GM12878 (cell line): ENCODE data around the gene MRPS15. TPM values are rescaled to one million over a fixed set of nuclear protein-coding genes. Genes with fewer than 3 reads are reported as not detected.

Experiments used
- ATAC-seq: fragments of 200-7000 bp; cut with Tn5 transposase; 3 replicates; pipeline ENCODE4 v1.9.1; 2020; ENCODE audit warnings: mild to moderate bottlenecking, moderate library complexity
- BruUV-seq: library from RNA; stranded (reverse); fragments of 400-500 nt; replicated peaks from 2 replicates; lab custom pipeline; 2021; lab: Mats Ljungman, UMichigan
- CTCF ChIA-PET: fragments of 300-600 bp; sonication (Branson Sonifier 250); formaldehyde crosslinking; extraction: SDS; loops from one replicate; lab custom pipeline; 2021; ENCODE audit warnings: inconsistent platforms; lab: Yijun Ruan, JAX
- POLR2A ChIA-PET: fragments of 350-600 bp; formaldehyde crosslinking; extraction: SDS; loops from one replicate; lab custom pipeline; 2021; ENCODE audit warnings: inconsistent platforms; lab: Charles Lee
- RAD21 ChIA-PET: fragments of 300-600 bp; sonication (Branson Sonifier 250); formaldehyde crosslinking; loops from one replicate; lab custom pipeline; 2023; ENCODE audit warnings: antibody characterized with exemption; ENCODE audit not compliant: unreplicated experiment; lab: Charles Lee
- SMC1A ChIA-PET: fragments of 300-600 bp; sonication (Branson Sonifier 250); formaldehyde crosslinking; loops from one replicate; lab custom pipeline; 2023; ENCODE audit not compliant: unreplicated experiment, uncharacterized antibody; lab: Charles Lee
- DNase-seq: peaks from one replicate; pipeline ENCODE4 v3.0.0-alpha.2; 2011; ENCODE audit warnings: low read depth, low spot score
- FAIRE-seq: peaks from 3 replicates; lab custom pipeline; 2011; peaks lifted over from hg19 to GRCh38; lab: Jason Lieb, UNC
- H2AFZ ChIP-seq: 2 replicates; pipeline ENCODE4 v1.6.0; 2011; ENCODE audit warnings: low read depth, low read length, control low read depth; ENCODE audit not compliant: control insufficient read depth
- H3K27ac ChIP-seq: 2 replicates; pipeline ENCODE4 v1.5.1; 2011; ENCODE audit warnings: control low read depth; ENCODE audit not compliant: control insufficient read depth, insufficient read depth
- H3K27me3 ChIP-seq, 2 experiments: replicated peaks in 1 of 2; 2 replicates each; pipeline versions ENCODE4 v1.6.0 to v1.6.1; 2011; ENCODE audit warnings: low read length in 1 of 2; ENCODE audit not compliant: control insufficient read depth in 2 of 2, insufficient read depth in 2 of 2
- H3K36me3 ChIP-seq, 2 experiments: 2 replicates each; pipeline ENCODE4 v1.5.1; 2011; ENCODE audit warnings: low read length in 1 of 2; ENCODE audit not compliant: control insufficient read depth in 2 of 2, insufficient read depth in 2 of 2
- H3K4me1 ChIP-seq: 2 replicates; pipeline ENCODE4 v1.6.1; 2011; ENCODE audit warnings: mild to moderate bottlenecking, low read length, moderate library complexity, mixed read lengths; ENCODE audit not compliant: control insufficient read depth, insufficient read depth
- H3K4me2 ChIP-seq: 2 replicates; pipeline ENCODE4 v1.6.0; 2011; ENCODE audit warnings: control low read depth; ENCODE audit not compliant: control insufficient read depth, insufficient read depth
- H3K4me3 ChIP-seq: fragments of 200-600 bp; sonication (generic); 2 replicates; pipeline ENCODE4 v1.5.1; 2016
- H3K79me2 ChIP-seq: 2 replicates; pipeline ENCODE4 v1.6.0; 2011; ENCODE audit warnings: low read length; ENCODE audit not compliant: control insufficient read depth, insufficient read depth
- H3K9ac ChIP-seq: 2 replicates; pipeline ENCODE4 v1.8.0; 2011; ENCODE audit warnings: low read length, control low read depth, mixed read lengths; ENCODE audit not compliant: control insufficient read depth, insufficient read depth
- H3K9me3 ChIP-seq: replicated peaks from 3 replicates; pipeline ENCODE4 v1.5.1; 2011; ENCODE audit warnings: mild to moderate bottlenecking, low read length; ENCODE audit not compliant: control insufficient read depth, insufficient read depth
- H4K20me1 ChIP-seq: 2 replicates; pipeline ENCODE4 v1.6.0; 2011; ENCODE audit not compliant: control insufficient read depth, insufficient read depth
- BRCA1 ChIP-seq: IDR thresholded peaks from 2 replicates; pipeline ENCODE4 v1.6.1; 2011; ENCODE audit warnings: low read depth, low read length, improper control_type of control experiment
- NR2C1 ChIP-seq: fragments of 450-650 bp; IDR thresholded peaks from 2 replicates; pipeline ENCODE4 v1.6.1; 2017; ENCODE audit warnings: antibody characterized with exemption, mild to moderate bottlenecking, moderate library complexity
- SPI1 ChIP-seq: IDR thresholded peaks from 2 replicates; pipeline ENCODE4 v1.6.1; 2011; ENCODE audit warnings: low read depth, mild to moderate bottlenecking, low read length, moderate library complexity, borderline replicate concordance; ENCODE audit not compliant: insufficient read depth
- WGBS: methylation state at CpG from one replicate; pipeline ENCODE4 v1.1.6; 2016; ENCODE audit warnings: low lambda C conversion rate; ENCODE audit not compliant: insufficient replicate concordance, insufficient coverage; ENCODE audit errors: missing lambda C conversion rate; 5-methylcytosine and 5-hydroxymethylcytosine counted together
- in situ Hi-C: fragments of 300-500 bp; cut with MboI; formaldehyde crosslinking; loops from 9 replicates; pipeline ENCODE4 v1.14.3; 2018; ENCODE audit warnings: mixed read lengths
- intact Hi-C: fragments of 100-400 bp; cut with micrococcal nuclease; formaldehyde crosslinking; loops from one replicate; pipeline ENCODE4 v1.14.2; 2022; ENCODE audit not compliant: unreplicated experiment
- polyA plus RNA-seq, 11 experiments: library from polyadenylated mRNA; depleted of rRNA in 4 of 11; unstranded in 6 of 11; stranded (reverse) in 5 of 11; fragments of >200 nt; fragmentation: Nextera tagmentation in 4 of 11; fragmentation: Illumina TruSeq in 1 of 11; extraction: Ambion mirVana in 4 of 11; extraction: Trizol in 1 of 11; gene quantifications; 1 replicate in 1 of 11; 2 replicates in 10 of 11; pipeline versions ENCODE4 v1.2.1 to v1.2.3, GENCODE V29; 2011 to 2016; ENCODE audit warnings: inconsistent platforms in 2 of 11, missing spikeins in 2 of 11, low read depth in 1 of 11
- total RNA-seq, 4 experiments: library from RNA; depleted of rRNA in 3 of 4; stranded (reverse); fragments of >200 nt in 3 of 4; fragmentation: Illumina TruSeq in 1 of 4; extraction: Trizol in 1 of 4; gene quantifications; 2 replicates each; pipeline versions ENCODE4 v1.2.1 to v1.2.3, GENCODE V29; 2013 to 2021

The MRPS15 gene
- total and polyA plus RNA-seq, 10 of the 15 experiments (the other 5 are each of a cell fraction or from before 2014, with no cell fraction given): 41.1 to 207 (median 107) TPM

DNA sequence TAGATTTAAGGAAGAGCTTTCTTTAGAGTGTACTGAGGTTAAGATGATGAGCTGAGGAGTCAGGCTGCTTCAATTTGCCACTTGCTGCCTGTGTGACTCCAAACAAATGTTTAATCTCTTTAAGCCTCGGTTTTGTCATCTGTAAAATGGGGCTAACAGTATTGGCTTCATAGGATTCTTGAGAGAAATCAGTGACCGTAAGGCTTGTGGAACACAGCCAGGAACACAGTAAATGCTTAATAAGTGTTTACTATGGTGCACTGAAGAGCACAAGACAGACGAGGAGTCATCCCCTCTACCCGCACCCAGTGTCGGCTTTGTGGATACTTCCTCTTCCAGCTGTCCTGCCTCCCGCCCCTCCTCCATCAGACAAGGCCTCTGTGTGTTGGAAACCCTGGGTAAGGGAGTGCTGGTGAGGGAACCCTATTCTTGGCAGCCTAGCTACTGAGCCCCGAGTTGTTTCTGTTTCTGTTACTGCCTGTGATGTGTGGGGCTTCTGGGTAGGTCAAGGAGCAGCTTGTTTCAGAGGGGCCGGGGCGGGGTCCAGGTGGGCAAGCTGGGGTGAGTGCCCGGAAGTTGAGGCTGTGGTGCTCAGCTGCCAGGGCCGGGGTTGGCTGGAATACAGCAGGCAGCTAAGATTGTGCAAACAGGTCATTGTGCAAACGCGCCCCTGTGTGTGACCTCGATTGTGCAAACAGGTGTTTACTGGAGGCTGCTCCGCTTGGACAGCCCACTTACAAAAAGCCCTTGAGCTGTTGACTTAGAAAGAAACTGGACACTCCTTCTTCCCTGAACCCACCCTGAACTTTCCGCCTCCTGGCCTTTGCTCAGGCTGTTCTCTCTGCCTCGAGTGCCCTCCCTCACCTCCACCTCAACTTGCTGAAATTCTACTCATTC lies 22.5 kb upstream of the MRPS15 start:
- ChIA-PET POLR2A (interaction anchor here (1.6 kb wide), 1 partner anchor 10 kb away, joined by 4 read pairs; no protein-coding TSS in a partner anchor), SMC1A (no interaction called here), CTCF (interaction anchor here (0.8 to 1.6 kb wide), 3 partner anchors 8 to 29 kb away, joined by 3 to 5 read pairs (median 3); no protein-coding TSS in a partner anchor), RAD21 (interaction anchor here (0.6 kb wide), 1 partner anchor 500 kb away, joined by 3 read pairs; no protein-coding TSS in a partner anchor)
- peak; percentile 50; the same call in 1 of the 2 replicates for TF ChIP-seq SPI1
- TF ChIP-seq NR2C1: no peak
- no peaks in the 10 kb centered on the region for H4K20me1 ChIP-seq
- in situ Hi-C loops (no loop called here), intact Hi-C loops (no loop called here)
- H3K9me3 ChIP-seq: no peaks in the 10 kb centered on the region
- FAIRE-seq (no peak), ATAC-seq (peak; percentile 37), DNase-seq (no peak)
- H3K27ac ChIP-seq: no peak overlapping the region
- 34% methylated on average over 17 of the region's 17 CpGs for WGBS
- H3K79me2 ChIP-seq: no peaks in the 10 kb centered on the region
- peaks cover 0 to 3% of the 10 kb centered on the region in 2 experiments; a peak in 3 of 4 replicates for H3K27me3 ChIP-seq
- no peak overlapping the region for H3K9ac ChIP-seq
- peaks cover 6% of the 10 kb centered on the region; the same call in 1 of the 2 replicates for H3K4me1 ChIP-seq
- no peaks in the 10 kb centered on the region for H3K36me3 ChIP-seq
- no peak overlapping the region for H3K4me3 ChIP-seq
- peak overlapping the region; percentile 5 for H3K4me2 ChIP-seq
- no TSS peak for BruUV-seq
- H2AFZ ChIP-seq: peak overlapping the region; percentile 39; the same call in 1 of the 2 replicates

DNA sequence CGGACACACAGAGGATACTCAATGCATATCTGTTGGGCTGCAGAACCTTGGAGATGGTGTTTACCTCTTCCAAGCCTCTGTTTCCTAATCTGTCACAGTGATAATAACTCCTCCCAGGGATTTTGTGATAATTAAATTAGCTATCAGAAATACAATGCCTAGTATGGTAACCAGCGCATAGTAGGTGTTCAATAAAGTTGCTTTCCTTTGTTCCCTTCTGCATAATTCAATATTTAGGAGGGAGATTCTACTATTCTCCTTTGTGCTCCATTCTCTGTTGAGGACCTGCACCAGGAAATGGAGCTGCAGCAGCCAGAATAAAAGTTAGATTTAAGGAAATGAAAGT lies 21.9 kb upstream of the MRPS15 start:
- intact Hi-C loops (no loop called here), in situ Hi-C loops (no loop called here)
- ChIA-PET RAD21 (interaction anchor here (0.6 kb wide), 1 partner anchor 501 kb away, joined by 3 read pairs; no protein-coding TSS in a partner anchor), SMC1A (no interaction called here), POLR2A (interaction anchor here (1.6 kb wide), 1 partner anchor 9 kb away, joined by 4 read pairs; no protein-coding TSS in a partner anchor), CTCF (interaction anchor here (1.6 kb wide), 1 partner anchor 29 kb away, joined by 5 read pairs; no protein-coding TSS in a partner anchor)
- Histone ChIP-seq H3K9me3 (no peaks in the 10 kb centered on the region), H3K4me2 (no peak overlapping the region), H3K4me1 (peaks cover 6% of the 10 kb centered on the region; the same call in 1 of the 2 replicates), H3K27ac (no peak overlapping the region), H3K4me3 (no peak overlapping the region), H3K27me3 (peaks cover 0 to 3% of the 10 kb centered on the region in 2 experiments; a peak in 3 of 4 replicates), H3K79me2 (no peaks in the 10 kb centered on the region), H3K9ac (no peak overlapping the region), H4K20me1 (no peaks in the 10 kb centered on the region), H3K36me3 (no peaks in the 10 kb centered on the region), H2AFZ (peak overlapping the region; percentile 39; the same call in 1 of the 2 replicates)
- no TSS peak for BruUV-seq
- no peak for ATAC-seq
- no peak for FAIRE-seq
- 98% methylated on average over 2 of the region's 2 CpGs for WGBS
- no peak for DNase-seq
- TF ChIP-seq BRCA1: no peak
